Stimulated activated CD8-positive, alpha-beta memory T cell treated with anti-CD3 and anti-CD28 coated beads, Interleukin-4, amount 100 ng/mL, for 24 hours (primary cell): ENCODE data around the gene CPT1A.
A peak's percentile ranks its signal among the peaks of the same experiment; 100 is the strongest.
"Not testable (repeated sequence)": the region's sequence is repeated elsewhere in the genome, so short reads cannot be mapped to it uniquely, and the experiment has no call there.

Source experiments
- DNase-seq: peaks from one replicate; pipeline ENCODE4 v3.0.0-alpha.2; 2020; ENCODE audit warnings: low read depth

Gene CPT1A

DNA sequence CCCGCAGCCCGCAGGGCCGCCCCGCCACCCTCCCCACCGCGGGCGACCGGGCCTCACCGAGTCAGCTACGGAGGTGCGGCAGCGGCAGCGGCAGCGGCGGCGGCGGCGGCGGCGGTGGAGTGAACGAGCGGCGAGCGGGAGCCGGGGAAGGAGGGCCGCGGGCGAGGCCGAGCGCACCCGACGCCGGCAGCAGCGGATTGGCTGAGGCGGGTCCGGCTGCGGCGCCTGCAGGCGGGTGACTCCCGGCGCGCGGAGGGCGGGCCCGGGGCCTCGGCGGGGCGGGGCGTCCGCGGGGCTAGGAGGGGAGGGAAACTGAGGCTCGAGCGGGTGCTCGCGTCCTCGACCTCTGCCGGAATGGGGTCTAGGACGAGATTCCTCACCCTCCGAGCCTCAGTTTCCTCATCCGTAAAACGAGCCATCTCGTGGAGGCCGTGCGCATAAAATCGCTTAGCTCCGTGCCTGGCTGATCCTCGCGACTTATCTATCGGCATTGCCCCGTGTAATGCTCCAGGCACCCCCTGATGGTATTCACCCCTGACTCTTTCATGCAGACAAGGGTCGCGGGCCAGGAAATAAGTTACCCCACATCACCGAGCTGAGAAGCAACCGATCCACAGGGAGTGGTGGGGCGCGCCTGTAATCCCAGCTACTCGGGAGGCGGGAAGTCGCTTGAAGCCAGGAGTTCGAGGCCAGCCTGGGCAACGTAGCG, at the start of gene CPT1A:
TSS of gene CPT1A (minus strand) at position 199 of the 709 bp plus-strand sequence. CDS start 26,442 bp downstream, outside the sequence.
- peak; percentile 55 for DNase-seq

DNA sequence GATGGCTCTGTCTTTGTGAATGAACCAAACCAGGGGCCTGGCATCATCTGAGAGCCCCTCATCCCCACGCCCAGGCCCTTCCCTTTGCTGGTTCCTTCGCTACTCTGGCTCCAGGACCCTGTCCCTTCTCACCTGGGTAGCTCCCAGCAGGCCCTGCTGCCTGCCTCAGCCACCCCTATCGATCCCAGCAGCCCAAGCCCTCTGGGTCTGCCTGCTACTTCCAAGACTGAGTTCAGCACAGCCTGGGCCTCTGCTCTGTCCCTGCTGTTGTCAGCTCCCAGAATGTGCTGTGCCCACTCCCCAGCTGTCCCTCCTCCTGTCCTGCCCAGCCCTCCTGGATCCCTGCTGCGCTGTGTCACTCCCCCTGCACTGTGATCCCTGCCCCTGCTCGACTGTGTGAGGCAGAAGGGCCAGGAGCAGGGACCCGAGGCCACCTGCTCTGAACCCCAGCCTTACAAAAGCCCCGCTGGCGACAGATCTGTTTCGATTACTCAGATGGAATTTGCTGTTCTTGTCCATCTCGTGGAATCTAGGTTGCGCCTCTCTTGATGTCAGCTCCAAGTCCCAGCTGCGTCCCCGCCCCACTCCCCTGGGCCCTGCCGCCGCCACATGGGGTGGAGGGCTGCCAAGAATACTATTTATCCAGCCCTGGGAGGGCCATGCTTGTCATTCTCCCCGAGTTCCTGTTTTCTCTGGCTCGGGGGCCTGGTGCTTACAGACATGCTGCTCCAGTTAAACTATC, 48.9 kb upstream of the CPT1A start:
- no peak for DNase-seq

DNA sequence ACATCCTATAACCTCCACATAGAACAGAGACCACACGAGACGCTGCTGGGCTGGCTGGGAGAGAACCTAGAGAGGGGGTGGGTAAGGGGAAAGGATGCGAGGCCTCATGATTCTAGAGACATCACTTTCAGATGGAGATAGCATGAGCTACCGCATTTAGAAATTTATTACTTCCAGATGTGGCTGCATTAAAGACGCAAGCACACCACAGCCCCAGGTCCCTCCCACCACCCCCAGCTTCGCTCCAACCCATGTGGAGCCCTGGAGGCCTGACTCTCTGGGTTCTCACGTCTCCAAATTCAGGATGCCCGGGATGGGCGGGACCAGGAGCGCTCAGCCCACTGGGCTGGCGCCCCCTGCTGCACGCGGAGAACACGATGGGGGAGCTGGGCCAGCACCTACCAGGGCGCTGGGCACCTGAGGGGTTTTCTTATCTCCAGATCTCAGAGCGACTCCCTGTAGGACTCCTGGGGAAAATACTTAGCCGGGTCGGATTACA, 48.3 kb upstream of the CPT1A start:
- no peak for DNase-seq

DNA sequence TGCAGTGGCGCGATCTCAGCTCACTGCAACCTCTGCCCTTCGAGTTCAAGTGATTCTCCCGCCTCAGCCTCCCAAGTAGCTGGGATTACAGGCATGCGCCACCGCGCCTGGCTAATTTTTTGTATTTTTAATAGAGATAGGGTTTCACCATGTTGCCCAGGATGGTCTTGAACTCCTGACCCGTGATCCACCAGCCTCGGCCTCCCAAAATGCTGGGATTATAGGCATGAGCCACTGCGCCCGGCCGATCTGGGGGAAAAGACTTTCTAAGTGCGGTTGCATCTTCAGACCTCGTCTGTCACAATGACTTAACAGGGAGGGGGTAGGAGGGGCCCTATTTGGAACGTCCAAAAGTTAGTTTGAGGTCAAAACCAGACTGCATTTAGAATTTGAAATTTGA, 43.1 kb upstream of the CPT1A start:
- DNase-seq = not testable (repeated sequence)

DNA sequence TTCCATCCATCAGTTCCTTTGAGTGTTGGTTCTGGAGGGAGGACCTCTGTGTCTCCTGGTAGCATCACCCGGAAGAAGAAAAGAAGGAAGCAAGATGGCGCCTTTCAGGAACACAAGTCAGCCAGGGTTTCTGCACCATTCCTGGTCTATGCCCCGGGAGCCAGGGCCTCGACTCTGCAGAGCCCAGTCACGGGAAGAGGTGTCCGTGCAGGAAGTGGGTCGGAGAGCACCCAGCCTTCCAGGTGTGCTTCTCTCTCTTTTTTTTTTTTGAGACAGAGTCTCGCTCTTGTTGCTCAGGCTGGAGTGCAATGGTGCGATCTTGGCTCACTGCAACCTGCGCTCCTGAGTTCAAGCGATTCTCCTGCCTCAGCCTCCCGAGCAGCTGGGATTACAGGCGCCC, 40.7 kb upstream of the CPT1A start:
- DNase-seq = no peak

DNA sequence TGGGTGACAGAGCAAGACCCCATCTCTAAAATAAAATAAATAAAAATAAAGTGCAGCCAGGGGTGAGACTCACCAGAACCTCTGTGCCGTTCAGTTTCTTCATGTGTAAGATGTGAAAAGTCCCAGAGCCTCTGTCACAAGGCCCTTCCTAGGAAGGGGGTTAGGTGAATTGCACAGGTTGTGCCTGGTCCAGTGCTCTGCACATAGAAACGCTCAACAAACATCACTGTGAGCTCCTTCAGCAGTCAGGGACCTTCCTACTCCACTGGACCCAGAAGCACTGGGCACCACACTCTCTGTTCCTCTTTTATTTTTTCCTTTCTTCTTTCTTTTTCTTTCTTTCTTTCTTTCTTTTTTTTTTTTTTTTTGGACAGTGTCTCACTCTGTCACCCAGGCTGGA, 39.6 kb upstream of the CPT1A start:
- no peak for DNase-seq

DNA sequence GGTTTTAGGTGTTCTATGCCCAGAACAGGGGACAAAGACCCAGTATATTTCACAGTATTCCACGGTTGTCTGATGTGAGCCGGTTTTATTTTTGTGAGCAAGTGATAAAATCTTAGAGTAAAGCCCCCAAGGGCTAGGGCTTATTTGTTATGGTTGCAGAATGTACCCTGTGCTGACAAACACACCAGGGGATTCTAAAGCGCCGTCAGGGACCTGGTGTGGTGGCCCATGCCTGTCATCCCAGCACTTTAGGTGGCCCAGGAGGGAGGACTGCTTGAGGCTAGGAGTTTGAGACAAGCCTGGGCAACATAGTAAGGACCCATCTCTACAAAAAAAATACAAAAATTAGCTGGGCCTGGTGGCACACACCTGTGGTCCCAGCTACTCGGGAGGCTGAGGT, 39.1 kb upstream of the CPT1A start:
- no peak for DNase-seq

DNA sequence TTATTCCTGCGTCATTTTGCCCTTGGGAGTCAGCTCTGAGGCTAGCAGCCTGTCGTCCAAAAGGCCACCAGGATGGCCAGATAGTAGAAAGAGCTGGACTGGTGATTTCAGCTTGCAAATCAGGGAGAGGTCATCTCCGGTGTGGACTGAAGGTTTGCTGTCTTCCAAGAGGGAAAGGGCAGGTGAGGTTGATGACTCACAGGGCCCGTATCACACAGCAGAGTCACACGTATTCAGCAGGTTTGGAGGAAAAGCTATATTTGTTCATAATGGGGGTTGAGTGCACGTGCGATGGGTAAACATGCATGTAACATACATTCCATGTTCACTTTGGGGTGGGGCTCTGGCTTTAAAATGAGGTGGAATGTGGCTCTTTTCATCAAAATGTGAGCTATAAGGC, 36.3 kb upstream of the CPT1A start:
- DNase-seq = no peak

DNA sequence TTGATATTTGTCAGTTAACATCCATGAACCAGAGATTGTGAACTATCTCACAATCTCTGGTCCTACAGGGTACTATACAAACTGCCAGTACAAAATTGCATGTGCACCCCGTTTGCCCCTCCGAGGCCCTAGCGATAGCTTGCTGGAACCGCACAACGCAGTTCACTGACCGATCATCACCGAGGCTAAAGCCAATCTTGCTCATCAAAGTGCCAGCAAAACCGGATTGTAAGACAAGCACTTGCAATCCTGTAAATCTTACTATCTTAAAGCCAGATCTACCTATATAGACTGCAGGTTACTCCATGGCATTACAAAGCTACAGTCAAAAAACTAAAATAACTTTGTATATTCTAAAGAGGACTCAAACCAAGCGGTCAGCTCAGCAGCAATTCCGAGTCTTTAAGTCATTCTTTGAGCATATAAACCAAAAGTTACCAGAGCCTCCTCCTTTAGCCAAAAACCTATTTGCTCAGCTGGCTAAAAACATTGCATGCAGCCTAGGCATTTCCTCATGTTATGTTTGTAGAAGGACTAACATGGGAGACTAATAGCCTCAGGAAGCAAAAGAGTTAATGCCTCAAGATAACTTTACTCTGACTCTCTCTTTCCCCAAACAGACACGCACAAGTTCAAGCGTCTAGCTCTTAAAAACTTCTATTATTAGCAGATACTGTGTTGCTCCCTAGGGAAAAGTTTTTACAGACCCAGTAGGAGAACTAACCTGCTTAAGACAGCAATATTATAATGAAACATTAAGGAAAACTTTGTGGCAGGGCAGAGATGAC, 30.7 kb upstream of the CPT1A start:
- DNase-seq = no peak

DNA sequence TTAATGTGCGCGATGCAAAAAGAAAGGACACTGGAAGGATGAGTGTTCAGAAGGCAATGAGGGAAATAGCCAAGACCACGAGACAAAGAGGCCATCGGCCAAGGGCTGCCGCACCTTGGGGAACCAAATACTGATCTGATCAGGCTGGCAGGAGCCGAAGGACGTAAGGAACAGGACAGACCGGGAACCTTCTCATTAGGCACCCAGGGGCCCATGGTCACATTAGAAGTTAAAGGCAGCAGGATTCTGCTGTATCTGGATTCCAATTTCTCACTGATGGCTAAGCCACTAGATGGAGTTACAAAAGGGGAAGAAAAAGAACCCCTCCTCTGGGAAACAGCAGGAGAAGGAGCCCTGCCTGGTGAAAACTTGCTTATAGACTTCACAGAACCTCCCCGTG, 28.8 kb upstream of the CPT1A start:
- no peak for DNase-seq

DNA sequence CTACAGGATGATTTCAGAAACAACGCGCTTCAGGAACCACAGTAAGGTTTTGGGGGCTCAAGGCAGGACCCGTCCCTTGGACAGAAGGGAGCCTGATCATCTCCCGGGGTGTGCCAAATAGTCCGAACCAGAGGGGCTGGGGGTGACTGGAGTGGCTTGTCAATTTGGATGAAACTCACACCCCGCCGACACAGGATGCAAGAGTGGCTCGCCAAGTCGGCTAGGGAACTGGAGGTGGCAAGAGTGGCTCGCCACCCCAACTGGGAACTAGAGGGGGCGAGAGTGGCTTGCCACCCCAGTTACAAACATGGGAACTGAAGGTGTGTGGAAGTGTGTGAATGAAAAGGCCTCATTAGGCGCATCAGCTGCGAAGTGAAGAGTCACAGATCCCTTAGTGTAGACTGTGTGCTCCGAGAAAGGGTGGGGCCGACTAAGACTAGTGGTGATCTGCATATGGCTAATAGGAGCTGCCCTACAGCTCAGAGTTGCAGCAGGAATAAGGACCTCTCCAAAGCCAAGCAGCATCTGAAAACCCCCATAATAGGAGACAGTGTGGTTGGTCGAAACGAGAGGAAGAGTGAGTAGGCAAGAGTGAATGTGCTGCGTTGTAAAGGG, 26.6 kb upstream of the CPT1A start:
- no peak for DNase-seq

DNA sequence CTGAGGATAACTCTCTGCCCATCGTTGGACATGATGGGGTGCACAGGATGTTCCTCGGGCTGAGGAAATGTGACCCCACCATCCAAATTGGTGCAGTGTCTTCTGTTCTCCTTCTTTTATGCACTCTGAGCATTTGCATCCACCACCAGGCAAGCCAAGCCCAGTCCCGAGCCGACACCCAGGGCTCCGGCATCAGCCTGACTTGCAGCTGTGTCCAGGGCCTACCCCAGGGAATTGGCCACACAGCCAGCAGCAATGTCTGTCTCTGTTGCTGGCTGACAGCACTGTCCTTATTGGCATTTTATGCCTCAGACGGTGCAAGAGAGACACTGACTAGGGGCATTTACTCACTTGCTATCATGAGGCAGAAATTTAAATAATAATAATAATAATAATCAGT, 25.4 kb upstream of the CPT1A start:
- DNase-seq = no peak

DNA sequence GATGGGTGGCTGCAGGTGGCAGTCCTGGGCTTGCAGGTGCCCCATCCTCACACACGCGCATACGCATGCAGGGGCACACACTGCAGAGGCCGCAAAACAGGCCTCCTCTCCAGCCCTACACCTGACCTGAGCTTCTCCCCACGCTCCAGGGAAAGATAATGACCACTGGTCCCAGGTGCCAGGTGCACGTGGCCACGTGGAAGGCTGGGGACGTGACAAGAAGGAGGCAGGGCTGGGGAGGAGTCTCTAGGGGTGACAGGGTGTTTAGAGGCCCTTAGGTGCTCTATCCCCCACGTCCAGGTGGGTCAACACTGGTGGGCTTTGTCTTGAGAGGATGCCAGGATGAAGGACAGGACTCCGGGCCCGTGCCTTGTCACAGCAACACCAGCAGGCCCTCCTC, 23.5 kb upstream of the CPT1A start:
- no peak for DNase-seq

DNA sequence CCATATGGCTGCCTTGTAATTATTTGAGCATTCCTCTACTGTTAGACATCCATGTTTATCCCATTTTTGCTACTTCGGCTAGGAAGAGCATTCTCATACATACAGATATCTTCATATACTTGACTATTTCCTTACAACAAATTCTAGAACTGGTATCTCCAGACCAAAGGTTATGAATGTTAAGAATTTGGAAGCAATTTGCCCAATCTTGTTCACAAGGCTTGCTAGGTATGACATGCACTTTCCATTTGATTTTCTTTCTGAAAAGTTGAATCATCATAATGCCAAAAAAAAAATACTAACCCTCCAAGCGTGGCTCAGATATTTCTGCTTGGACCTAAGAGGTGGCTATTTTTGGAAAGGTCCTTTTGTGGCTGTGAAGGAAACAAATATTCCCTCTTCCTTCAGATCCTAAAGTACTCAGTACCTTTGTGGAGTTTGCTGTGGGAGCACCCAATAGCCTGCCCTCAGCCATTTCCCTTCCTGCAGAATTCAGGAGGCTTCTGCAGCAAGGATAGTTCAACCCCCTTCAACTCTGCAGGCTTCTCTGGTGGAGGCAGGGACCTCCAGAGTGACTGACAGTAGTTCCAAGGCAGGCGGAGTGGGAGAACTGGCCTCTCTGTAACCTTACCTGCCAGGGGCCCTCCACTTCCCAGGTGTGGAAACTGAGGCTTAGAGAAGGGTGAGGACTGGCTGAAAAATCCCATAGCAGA, 22.0 kb upstream of the CPT1A start:
- DNase-seq = no peak

DNA sequence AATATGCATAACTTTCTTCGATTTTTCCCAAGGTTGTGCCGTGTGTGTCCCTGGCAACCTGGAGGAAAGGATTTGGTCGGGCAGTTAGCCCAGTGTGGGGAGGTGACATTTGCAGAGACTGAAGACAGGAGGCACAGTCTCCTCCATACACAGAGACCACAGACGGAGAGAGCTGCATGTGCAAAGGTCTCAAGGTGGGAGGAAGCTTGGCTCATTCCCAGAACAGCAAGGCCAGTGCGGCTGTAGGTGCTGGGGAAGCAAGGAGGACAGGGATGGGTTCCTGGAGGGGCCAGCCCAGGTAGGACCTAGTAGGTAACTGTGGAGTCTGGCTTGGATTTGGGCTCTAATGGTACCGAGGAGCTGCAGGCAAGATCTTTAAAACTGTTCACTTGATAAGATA, 20.7 kb upstream of the CPT1A start:
- no peak for DNase-seq

DNA sequence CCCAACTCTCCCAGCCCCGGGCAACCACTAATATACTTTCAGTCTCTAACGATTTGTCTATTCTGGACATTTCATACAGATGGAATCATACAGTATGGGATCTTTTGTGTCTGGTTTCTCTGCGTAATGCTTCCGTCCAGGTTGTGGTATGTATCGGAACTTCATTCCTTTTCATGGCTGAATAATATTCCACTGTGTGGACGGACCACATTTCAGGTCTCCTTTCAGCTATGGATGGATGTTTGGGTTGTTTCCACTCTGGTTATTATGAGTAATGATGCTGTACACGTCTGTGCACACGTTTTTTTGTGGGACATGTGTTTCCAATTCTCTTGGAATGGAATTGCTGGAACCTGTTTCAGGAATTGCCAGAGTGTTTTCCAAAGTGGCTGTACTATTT, 17.4 kb upstream of the CPT1A start:
- no peak for DNase-seq

DNA sequence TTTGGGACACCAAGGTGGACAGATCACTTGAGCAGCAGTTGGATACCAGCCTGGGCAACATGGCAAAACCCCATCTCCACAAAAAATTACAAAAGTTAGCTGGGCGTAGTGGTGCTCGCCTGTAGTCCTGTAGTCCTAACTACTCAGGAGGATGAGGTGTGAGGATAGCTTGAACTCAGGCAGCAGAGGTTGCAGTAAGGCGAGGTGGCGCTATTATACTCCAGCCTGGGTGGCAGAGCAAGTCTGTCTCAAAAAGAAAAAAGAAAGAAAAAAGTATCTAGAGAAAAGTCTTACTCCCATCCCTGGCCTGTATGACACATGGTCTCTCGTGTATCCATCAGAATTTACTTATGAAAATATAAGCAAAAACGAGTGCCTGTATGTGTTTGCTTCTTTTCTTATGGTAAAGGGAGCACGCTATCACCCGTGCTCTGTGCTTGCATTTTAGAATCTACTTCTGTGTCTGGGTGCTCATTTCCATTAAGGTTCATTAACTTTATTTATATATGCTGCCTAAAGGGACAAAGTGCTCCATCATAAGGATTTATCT, 15.4 kb upstream of the CPT1A start:
- no peak for DNase-seq

DNA sequence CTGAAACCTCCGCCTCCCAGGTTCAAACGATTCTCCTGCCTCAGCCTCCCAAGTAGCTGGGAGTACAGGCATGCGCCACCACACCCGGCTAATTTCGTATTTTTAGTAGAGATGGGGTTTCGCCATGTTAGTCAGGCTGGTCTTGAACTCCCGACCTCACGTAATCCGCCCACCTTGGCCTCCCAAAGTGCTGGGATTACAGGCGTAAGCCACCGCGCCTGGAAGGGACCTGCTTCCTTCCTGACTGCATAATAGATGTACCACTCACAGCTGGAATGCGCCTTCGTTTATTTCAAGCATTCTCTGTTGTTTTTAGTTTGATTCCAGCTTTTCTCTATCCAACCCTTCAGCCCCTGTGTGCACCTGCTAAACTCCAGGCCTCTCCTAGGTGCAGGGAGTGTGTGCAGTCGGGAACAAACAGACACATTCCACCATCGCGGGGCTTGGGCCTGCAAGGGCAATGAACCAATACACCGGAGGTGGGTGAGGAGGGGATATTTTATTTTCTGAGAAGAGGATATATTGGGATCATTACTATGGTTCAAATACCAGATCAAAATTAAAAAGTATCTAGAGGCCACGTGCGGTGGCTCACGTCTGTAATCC, 14.8 kb upstream of the CPT1A start:
- DNase-seq = not testable (repeated sequence)

DNA sequence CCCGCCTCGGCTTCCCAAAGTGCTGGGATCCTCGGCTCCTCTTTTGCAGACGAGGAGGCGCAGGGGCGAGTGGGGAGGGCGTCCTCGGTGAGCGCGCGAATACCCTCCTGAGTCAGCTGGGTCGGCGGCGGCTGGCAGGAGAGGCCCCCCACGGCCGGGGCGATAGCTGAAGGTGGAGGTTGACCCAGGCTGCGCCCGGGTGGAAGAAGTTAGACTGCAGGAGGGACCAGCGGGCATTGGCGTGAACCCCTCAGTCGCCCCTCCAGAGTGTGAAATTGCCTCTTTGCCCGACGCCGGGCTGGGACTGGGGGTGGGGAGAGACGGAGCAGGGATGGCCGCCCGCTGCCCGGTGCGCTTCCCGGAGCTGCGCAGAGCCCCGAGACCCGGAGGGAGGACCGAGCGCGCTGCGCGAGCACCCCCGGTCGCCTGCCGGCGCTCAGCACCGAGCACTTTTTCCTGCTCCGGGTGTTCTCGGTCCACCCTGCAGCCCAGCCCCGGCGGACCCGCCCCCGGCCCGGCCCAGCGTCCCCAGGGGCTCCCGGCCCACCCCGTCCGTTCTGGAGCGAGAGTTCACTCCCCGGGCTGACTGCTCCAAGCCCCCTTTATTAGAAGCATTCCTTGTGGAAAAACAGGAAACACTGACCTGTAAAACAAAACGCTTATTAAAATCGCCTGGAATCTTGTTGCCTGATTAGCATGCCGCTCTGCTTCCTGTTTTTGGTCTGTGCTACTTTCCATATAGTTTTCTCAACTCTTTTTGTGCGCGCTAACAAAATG, 13.7 kb upstream of the CPT1A start:
- no peak for DNase-seq

DNA sequence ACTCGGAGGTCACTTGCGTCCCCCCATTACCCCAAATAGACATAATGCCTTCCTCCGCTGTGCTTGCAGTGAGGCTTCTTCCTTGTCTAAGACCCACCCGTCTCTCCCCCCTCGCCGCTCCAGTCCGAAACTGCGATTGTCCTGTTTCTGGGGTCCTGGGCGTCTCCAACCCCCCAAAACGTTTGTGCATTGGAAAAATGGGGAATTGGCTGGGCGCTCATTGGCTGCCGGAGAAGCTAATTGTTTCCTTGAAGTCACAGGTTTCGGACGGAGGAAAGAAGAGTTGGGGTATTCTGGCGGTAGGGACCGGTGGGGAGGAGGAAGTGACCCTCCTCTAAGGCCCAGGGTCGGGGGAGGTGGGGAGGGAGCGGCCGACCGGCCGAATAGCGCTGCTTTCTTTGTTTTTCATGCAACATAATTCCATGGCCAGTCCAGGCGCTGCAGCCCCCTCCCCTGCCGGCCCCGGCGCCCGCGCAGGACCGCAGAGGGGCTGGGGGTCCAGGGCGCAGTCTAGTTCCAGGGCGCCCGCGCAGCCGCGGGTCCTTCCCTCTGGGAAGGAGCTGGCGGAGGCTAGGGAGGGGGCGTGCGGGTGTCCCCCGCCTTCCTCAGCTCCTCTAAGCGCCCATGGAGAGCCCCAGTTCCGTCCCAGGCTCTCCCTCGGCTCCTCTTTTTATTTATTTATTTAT, 12.7 kb upstream of the CPT1A start:
- DNase-seq = no peak
